GM12878 (cell line): ENCODE results near the gene DDIT3. TPM values are rescaled to one million over a fixed set of nuclear protein-coding genes. Genes with fewer than 3 reads are reported as not detected.

Source experiments
- ATAC-seq: fragments of 200-7000 bp; cut with Tn5 transposase; 3 replicates; pipeline ENCODE4 v1.9.1; 2020; ENCODE audit warnings: mild to moderate bottlenecking, moderate library complexity
- BruUV-seq: library from RNA; stranded (reverse); fragments of 400-500 nt; replicated peaks from 2 replicates; lab custom pipeline; 2021; lab: Mats Ljungman, UMichigan
- CTCF ChIA-PET: fragments of 300-600 bp; sonication (Branson Sonifier 250); formaldehyde crosslinking; extraction: SDS; loops from one replicate; lab custom pipeline; 2021; ENCODE audit warnings: inconsistent platforms; lab: Yijun Ruan, JAX
- POLR2A ChIA-PET: fragments of 350-600 bp; formaldehyde crosslinking; extraction: SDS; loops from one replicate; lab custom pipeline; 2021; ENCODE audit warnings: inconsistent platforms; lab: Charles Lee
- RAD21 ChIA-PET: fragments of 300-600 bp; sonication (Branson Sonifier 250); formaldehyde crosslinking; loops from one replicate; lab custom pipeline; 2023; ENCODE audit warnings: antibody characterized with exemption; ENCODE audit not compliant: unreplicated experiment; lab: Charles Lee
- SMC1A ChIA-PET: fragments of 300-600 bp; sonication (Branson Sonifier 250); formaldehyde crosslinking; loops from one replicate; lab custom pipeline; 2023; ENCODE audit not compliant: unreplicated experiment, uncharacterized antibody; lab: Charles Lee
- DNase-seq: peaks from one replicate; pipeline ENCODE4 v3.0.0-alpha.2; 2011; ENCODE audit warnings: low read depth, low spot score
- FAIRE-seq: peaks from 3 replicates; lab custom pipeline; 2011; peaks lifted over from hg19 to GRCh38; lab: Jason Lieb, UNC
- H2AFZ ChIP-seq: 2 replicates; pipeline ENCODE4 v1.6.0; 2011; ENCODE audit warnings: low read depth, low read length, control low read depth; ENCODE audit not compliant: control insufficient read depth
- H3K27ac ChIP-seq: 2 replicates; pipeline ENCODE4 v1.5.1; 2011; ENCODE audit warnings: control low read depth; ENCODE audit not compliant: control insufficient read depth, insufficient read depth
- H3K27me3 ChIP-seq, 2 experiments: replicated peaks in 1 of 2; 2 replicates each; pipeline versions ENCODE4 v1.6.0 to v1.6.1; 2011; ENCODE audit warnings: low read length in 1 of 2; ENCODE audit not compliant: control insufficient read depth in 2 of 2, insufficient read depth in 2 of 2
- H3K36me3 ChIP-seq, 2 experiments: 2 replicates each; pipeline ENCODE4 v1.5.1; 2011; ENCODE audit warnings: low read length in 1 of 2; ENCODE audit not compliant: control insufficient read depth in 2 of 2, insufficient read depth in 2 of 2
- H3K4me1 ChIP-seq: 2 replicates; pipeline ENCODE4 v1.6.1; 2011; ENCODE audit warnings: mild to moderate bottlenecking, low read length, moderate library complexity, mixed read lengths; ENCODE audit not compliant: control insufficient read depth, insufficient read depth
- H3K4me2 ChIP-seq: 2 replicates; pipeline ENCODE4 v1.6.0; 2011; ENCODE audit warnings: control low read depth; ENCODE audit not compliant: control insufficient read depth, insufficient read depth
- H3K4me3 ChIP-seq: fragments of 200-600 bp; sonication (generic); 2 replicates; pipeline ENCODE4 v1.5.1; 2016
- H3K79me2 ChIP-seq: 2 replicates; pipeline ENCODE4 v1.6.0; 2011; ENCODE audit warnings: low read length; ENCODE audit not compliant: control insufficient read depth, insufficient read depth
- H3K9ac ChIP-seq: 2 replicates; pipeline ENCODE4 v1.8.0; 2011; ENCODE audit warnings: low read length, control low read depth, mixed read lengths; ENCODE audit not compliant: control insufficient read depth, insufficient read depth
- H3K9me3 ChIP-seq: replicated peaks from 3 replicates; pipeline ENCODE4 v1.5.1; 2011; ENCODE audit warnings: mild to moderate bottlenecking, low read length; ENCODE audit not compliant: control insufficient read depth, insufficient read depth
- H4K20me1 ChIP-seq: 2 replicates; pipeline ENCODE4 v1.6.0; 2011; ENCODE audit not compliant: control insufficient read depth, insufficient read depth
- CBX5 ChIP-seq: sonication (generic); IDR thresholded peaks from 2 replicates; pipeline ENCODE4 v1.6.1; 2016; ENCODE audit warnings: low read depth, moderate library complexity, mild to moderate bottlenecking, inconsistent platforms
- CEBPB ChIP-seq, 2 experiments: fragments of 150-350 bp in 1 of 2; IDR thresholded peaks; 2 replicates each; pipeline ENCODE4 v1.6.1; 2012 to 2014; ENCODE audit warnings: low read depth in 2 of 2, low read length in 2 of 2, borderline replicate concordance in 1 of 2, inconsistent platforms in 1 of 2
- CEBPZ ChIP-seq: fragments of 150-350 bp; IDR thresholded peaks from 2 replicates; pipeline ENCODE4 v1.6.1; 2016; ENCODE audit warnings: low read depth, low read length
- HDAC2 ChIP-seq: fragments of 200-600 bp; sonication (generic); IDR thresholded peaks from 2 replicates; pipeline ENCODE4 v1.6.1; 2017
- HDAC6 ChIP-seq: fragments of 200-600 bp; sonication (generic); IDR thresholded peaks from one replicate; pipeline ENCODE4 v1.8.0; 2017; ENCODE audit warnings: antibody characterized with exemption; ENCODE audit not compliant: unreplicated experiment
- IKZF1 ChIP-seq: fragments of 450-650 bp; conservative IDR thresholded peaks from 2 replicates; pipeline ENCODE4 v1.6.1; 2017; ENCODE audit warnings: antibody characterized with exemption, mild to moderate bottlenecking
- IKZF2 ChIP-seq, 2 experiments: fragments of 450-650 bp; IDR thresholded peaks; 2 replicates each; pipeline ENCODE4 v1.6.1; 2017; ENCODE audit warnings: mild to moderate bottlenecking in 2 of 2, moderate library complexity in 2 of 2
- JUNB ChIP-seq: IDR thresholded peaks from 2 replicates; pipeline ENCODE4 v1.6.1; 2016; ENCODE audit warnings: antibody characterized with exemption, mild to moderate bottlenecking
- NR2C1 ChIP-seq: fragments of 450-650 bp; IDR thresholded peaks from 2 replicates; pipeline ENCODE4 v1.6.1; 2017; ENCODE audit warnings: antibody characterized with exemption, mild to moderate bottlenecking, moderate library complexity
- RBBP5 ChIP-seq: fragments of 200-600 bp; sonication (generic); conservative IDR thresholded peaks from 2 replicates; pipeline ENCODE4 v1.6.1; 2016
- SIN3A ChIP-seq: IDR thresholded peaks from 2 replicates; pipeline ENCODE4 v1.6.1; 2012; ENCODE audit warnings: low read depth, low read length, improper control_type of control experiment
- TCF12 ChIP-seq: IDR thresholded peaks from 2 replicates; pipeline ENCODE4 v1.6.1; 2011; ENCODE audit warnings: low read depth, mild to moderate bottlenecking, low read length
- TCF3 ChIP-seq: IDR thresholded peaks from 2 replicates; pipeline ENCODE4 v1.6.1; 2012; ENCODE audit warnings: low read depth, mild to moderate bottlenecking, low read length, borderline replicate concordance; ENCODE audit not compliant: insufficient read depth
- WGBS: methylation state at CpG from one replicate; pipeline ENCODE4 v1.1.6; 2016; ENCODE audit warnings: low lambda C conversion rate; ENCODE audit not compliant: insufficient replicate concordance, insufficient coverage; ENCODE audit errors: missing lambda C conversion rate; 5-methylcytosine and 5-hydroxymethylcytosine counted together
- in situ Hi-C: fragments of 300-500 bp; cut with MboI; formaldehyde crosslinking; loops from 9 replicates; pipeline ENCODE4 v1.14.3; 2018; ENCODE audit warnings: mixed read lengths
- intact Hi-C: fragments of 100-400 bp; cut with micrococcal nuclease; formaldehyde crosslinking; loops from one replicate; pipeline ENCODE4 v1.14.2; 2022; ENCODE audit not compliant: unreplicated experiment
- polyA plus RNA-seq, 11 experiments: library from polyadenylated mRNA; depleted of rRNA in 4 of 11; unstranded in 6 of 11; stranded (reverse) in 5 of 11; fragments of >200 nt; fragmentation: Nextera tagmentation in 4 of 11; fragmentation: Illumina TruSeq in 1 of 11; extraction: Ambion mirVana in 4 of 11; extraction: Trizol in 1 of 11; gene quantifications; 1 replicate in 1 of 11; 2 replicates in 10 of 11; pipeline versions ENCODE4 v1.2.1 to v1.2.3, GENCODE V29; 2011 to 2016; ENCODE audit warnings: inconsistent platforms in 2 of 11, missing spikeins in 2 of 11, low read depth in 1 of 11
- total RNA-seq, 4 experiments: library from RNA; depleted of rRNA in 3 of 4; stranded (reverse); fragments of >200 nt in 3 of 4; fragmentation: Illumina TruSeq in 1 of 4; extraction: Trizol in 1 of 4; gene quantifications; 2 replicates each; pipeline versions ENCODE4 v1.2.1 to v1.2.3, GENCODE V29; 2013 to 2021
- TF ChIP-seq, protein P1 (sequence below): IDR thresholded peaks from 2 replicates; pipeline ENCODE4 v1.6.1; 2011; ENCODE audit warnings: low read depth, low read length, improper control_type of control experiment, borderline replicate concordance

Gene DDIT3
- total and polyA plus RNA-seq, 10 of the 15 experiments (the other 5 are each of a cell fraction or from before 2014, with no cell fraction given) = 9.2 to 28.9 (median 15.5) TPM

- intact Hi-C loops = no loop called here
- peaks cover 6% of the 10 kb centered on the region; the same call in 1 of the 2 replicates for H3K4me1 ChIP-seq
- RAD21 ChIA-PET = no interaction called here
These were observed 23.3 kb upstream of the DDIT3 start for GRCh38 chr12:57543581-57543980.

More at GRCh38 chr12:57543581-57543980, 23.3 kb upstream of the DDIT3 start:
- POLR2A ChIA-PET = no interaction called here
- SMC1A ChIA-PET = interaction anchor here (0.6 to 1.2 kb wide), 3 partner anchors 19 to 91 kb away, joined by 3 read pairs; no protein-coding TSS in a partner anchor
- in situ Hi-C loops = no loop called here
- Histone ChIP-seq H3K9ac (no peak overlapping the region), H2AFZ (no peak overlapping the region), H3K9me3 (no peaks in the 10 kb centered on the region), H3K79me2 (peaks cover 19% of the 10 kb centered on the region), H3K4me3 (no peak overlapping the region), H3K36me3 (no peaks in the 10 kb centered on the region), H3K27me3 (no peaks in the 10 kb centered on the region), H3K4me2 (no peak overlapping the region), H3K27ac (no peak overlapping the region), H4K20me1 (no peaks in the 10 kb centered on the region)
- no peak for TF ChIP-seq CBX5
- TF ChIP-seq IKZF2 (IDR thresholded peaks at IDR 0.05) = no peak
- TF ChIP-seq TCF12 = no peak
- no peak for TF ChIP-seq CEBPB (IDR thresholded peaks at IDR 0.05; ENCODE audit: borderline replicate concordance in 1 of 2, low read depth in 2 of 2, low read length in 2 of 2)
- no peak for TF ChIP-seq IKZF1
- TF ChIP-seq, protein P1, sequence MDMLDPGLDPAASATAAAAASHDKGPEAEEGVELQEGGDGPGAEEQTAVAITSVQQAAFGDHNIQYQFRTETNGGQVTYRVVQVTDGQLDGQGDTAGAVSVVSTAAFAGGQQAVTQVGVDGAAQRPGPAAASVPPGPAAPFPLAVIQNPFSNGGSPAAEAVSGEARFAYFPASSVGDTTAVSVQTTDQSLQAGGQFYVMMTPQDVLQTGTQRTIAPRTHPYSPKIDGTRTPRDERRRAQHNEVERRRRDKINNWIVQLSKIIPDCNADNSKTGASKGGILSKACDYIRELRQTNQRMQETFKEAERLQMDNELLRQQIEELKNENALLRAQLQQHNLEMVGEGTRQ = no peak
- no peak for TF ChIP-seq CEBPZ
- no peak for TF ChIP-seq HDAC2
- no peak for TF ChIP-seq TCF3
- no peak for TF ChIP-seq JUNB
- no peak for TF ChIP-seq NR2C1
- no peak for TF ChIP-seq HDAC6
- no peak for TF ChIP-seq SIN3A
- TF ChIP-seq RBBP5 = no peak
- no peak for FAIRE-seq
- ATAC-seq = no peak
- 100% methylated on average over 2 of the region's 2 CpGs for WGBS
- no peak for DNase-seq
- no TSS peak for BruUV-seq
- CTCF ChIA-PET = interaction anchor here (1.1 to 1.6 kb wide), 3 partner anchors 9 to 85 kb away, joined by 4 to 5 read pairs (median 4); partner anchors contain the start of gene GLI1
